Adrenal gland (tissue), 12 donors: ENCODE measurements around the gene COL5A1. TPM values are rescaled to one million over a fixed set of nuclear protein-coding genes. Genes with fewer than 3 reads are reported as not detected.
A peak's percentile ranks its signal among the peaks of the same experiment; 100 is the strongest.
"Not testable (repeated sequence)": the region's sequence is repeated elsewhere in the genome, so short reads cannot be mapped to it uniquely, and the experiment has no call there.

ENCODE experiments used
- DNase-seq, 7 donors: peaks; one replicate each; pipeline ENCODE4 v3.0.0-alpha.2; 2019 to 2020
- H3K27ac ChIP-seq, 5 donors: fragments of 200-600 bp; sonication (generic) in 4 of 5; 1 replicate in 3 of 5; 2 replicates in 2 of 5; pipeline versions ENCODE4 v1.5.1 to v1.8.0; 2016 to 2020; ENCODE audit warnings: mild to moderate bottlenecking in 1 of 5
- H3K27me3 ChIP-seq: fragments of 200-600 bp; 2 replicates; pipeline ENCODE4 v1.8.0; 2021
- H3K36me3 ChIP-seq, 2 donors: fragments of 200-600 bp; replicated peaks in 1 of 2; 1 replicate in 1 of 2; 2 replicates in 1 of 2; pipeline versions ENCODE4 v1.5.1 to v1.8.0; 2018 to 2022
- H3K4me1 ChIP-seq, 2 donors: fragments of 200-600 bp; replicated peaks in 1 of 2; 1 replicate in 1 of 2; 2 replicates in 1 of 2; pipeline versions ENCODE4 v1.5.1 to v1.8.0; 2018 to 2021
- H3K4me3 ChIP-seq, 4 donors: fragments of 200-600 bp; sonication (generic) in 3 of 4; one replicate each; pipeline ENCODE4 v1.5.1; 2016 to 2018
- H3K9me3 ChIP-seq, 3 donors: fragments of 200-600 bp; sonication (generic) in 1 of 3; replicated peaks in 1 of 3; 1 replicate in 2 of 3; 2 replicates in 1 of 3; pipeline versions ENCODE4 v1.5.1 to v1.8.0; 2016 to 2021
- CTCF ChIP-seq, 6 experiments: fragments of 450-650 bp in 4 of 6; fragments of 200-600 bp in 2 of 6; sonication (generic) in 1 of 6; IDR thresholded peaks; 1 replicate in 5 of 6; 2 replicates in 1 of 6; pipeline versions ENCODE4 v1.5.1 to v1.8.0; 2016 to 2021; ENCODE audit warnings: antibody characterized with exemption in 6 of 6, mild to moderate bottlenecking in 2 of 6, moderate library complexity in 1 of 6
- POLR2A ChIP-seq, 2 donors: fragments of 450-650 bp; IDR thresholded peaks; one replicate each; pipeline ENCODE4 v1.6.1; 2017; ENCODE audit warnings: antibody characterized with exemption in 2 of 2, mild to moderate bottlenecking in 2 of 2, moderate library complexity in 1 of 2
- WGBS, 4 donors: extraction: QIAGEN DNeasy Blood & Tissue Kit in 2 of 4; methylation state at CpG; one replicate each; pipeline versions ENCODE4 v1.1.5 to v1.1.7; 2013 to 2017; 5-methylcytosine and 5-hydroxymethylcytosine counted together
- intact Hi-C, 2 donors: fragments of 100-400 bp; cut with DNase I; formaldehyde crosslinking; loops; one replicate each; pipeline versions ENCODE4 v1.14.1 to v1.15.0; 2022 to 2023
- polyA plus RNA-seq, 3 donors: library from polyadenylated mRNA; stranded (reverse); fragments of 200-250 nt in 2 of 3; fragments of 350-450 nt in 1 of 3; fragmentation: Illumina TruSeq in 1 of 3; extraction: RNeasy Lipid Tissue Mini Kit (QIAGEN cat#74804) in 1 of 3; gene quantifications; one replicate each; pipeline ENCODE4 v1.2.3, GENCODE V29; 2013 to 2014
- total RNA-seq, 9 donors: library from RNA; depleted of rRNA in 4 of 9; stranded (reverse); fragments of >200 nt in 4 of 9; fragments of 120-200 nt in 1 of 9; fragmentation: NEBNext Ultra II Directional in 1 of 9; extraction: Animal tissue kit (Norgen Biotek cat#: 25700) in 1 of 9; gene quantifications; one replicate each; pipeline versions ENCODE4 v1.1.0 to v1.2.4, GENCODE V29; 2013 to 2023
- donor health status: healthy with polysubstance abuse.
- donor health status: Bipolar disorder and iron deficiency.
- donor health status: DM: yes; HTN: yes; CAD: no.
- donor health status: DM: no; HTN: no; CAD: no.
- donor health status: DM: no; HTN: no; CAD: no.
- donor health status: DM: yes; HTN: yes; CAD: no.

The COL5A1 gene
- total and polyA plus RNA-seq, 12 donors, result 3.5 to 45.5 (median 29.3) TPM

DNA sequence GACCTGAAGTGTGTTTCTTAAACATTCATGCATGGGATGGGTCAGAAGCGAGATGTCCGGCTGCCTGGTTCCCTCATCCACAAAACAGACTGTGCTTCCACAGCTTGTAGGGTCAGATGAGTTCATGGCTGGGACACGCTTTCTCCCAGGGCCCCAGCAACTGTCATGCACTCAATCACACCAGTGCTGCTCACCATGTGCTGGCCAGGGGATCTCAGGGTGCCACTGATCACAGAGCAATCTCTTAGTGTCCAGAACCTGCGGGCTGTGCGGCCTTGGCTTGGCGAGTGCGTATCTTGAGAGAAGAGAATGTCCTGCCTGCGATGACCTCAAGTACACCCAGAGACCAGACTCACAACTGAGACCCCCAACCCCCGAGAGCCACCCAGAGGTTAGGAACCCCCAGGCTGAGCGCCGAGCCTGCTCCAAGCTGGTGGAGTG is 213.0 kb downstream of the COL5A1 start:
- WGBS, 4 donors, result 85 to 96% (median 93%) methylated on average over 6 to 11 of the region's 11 CpGs
- no peak overlapping the region for H3K27ac ChIP-seq
- H3K27me3 ChIP-seq, result no peaks in the 10 kb centered on the region
- DNase-seq, result peak in 3 of 7 donors; percentile 7 to 9 (median 8)
- H3K4me3 ChIP-seq, result no peak overlapping the region
- H3K4me1 ChIP-seq, result peaks cover 7 to 11% of the 10 kb centered on the region in 2 donors
- no peaks in the 10 kb centered on the region for H3K9me3 ChIP-seq
- TF ChIP-seq POLR2A (IDR thresholded peaks at IDR 0.05), result no peak
- no peak for TF ChIP-seq CTCF (IDR thresholded peaks at IDR 0.05)
- intact Hi-C loops, result no loop called here
- no peaks in the 10 kb centered on the region for H3K36me3 ChIP-seq

- 85 to 93% (median 92%) methylated on average over 12 to 18 of the region's 18 CpGs for WGBS, 4 donors
These were observed 213.8 kb downstream of the COL5A1 start for GRCh38 chr9:134855231-134855899.

GRCh38 chr9:134855900-134856377 is 214.3 kb downstream of the COL5A1 start:
- TF ChIP-seq POLR2A (IDR thresholded peaks at IDR 0.05), result no peak
- no peak for TF ChIP-seq CTCF (IDR thresholded peaks at IDR 0.05)
- Histone ChIP-seq H3K4me3 (no peak overlapping the region), H3K27me3 (no peaks in the 10 kb centered on the region), H3K27ac (no peak overlapping the region), H3K4me1 (peaks cover 7 to 23% of the 10 kb centered on the region in 2 donors), H3K9me3 (no peaks in the 10 kb centered on the region), H3K36me3 (no peaks in the 10 kb centered on the region)
- WGBS, 4 donors, result 87 to 95% (median 91%) methylated on average over 8 to 9 of the region's 9 CpGs
- intact Hi-C loops, result no loop called here
- peak in 3 of 7 donors; percentile 5 to 12 (median 8) for DNase-seq

More at GRCh38 chr9:134855231-134855899, 213.8 kb downstream of the COL5A1 start:
- Histone ChIP-seq H3K27me3 (no peaks in the 10 kb centered on the region), H3K4me1 (peaks cover 7 to 19% of the 10 kb centered on the region in 2 donors), H3K9me3 (no peaks in the 10 kb centered on the region), H3K4me3 (no peak overlapping the region), H3K36me3 (no peaks in the 10 kb centered on the region), H3K27ac (no peak overlapping the region)
- peak in 3 of 7 donors; percentile 8 to 12 (median 10) for DNase-seq
- intact Hi-C loops, result no loop called here
- TF ChIP-seq CTCF (IDR thresholded peaks at IDR 0.05) (no peak), POLR2A (IDR thresholded peaks at IDR 0.05) (no peak)

GRCh38 chr9:134857451-134857850 is 215.8 kb downstream of the COL5A1 start:
- peak in 1 of 7 donors; percentile 7 for DNase-seq
- H3K27me3 ChIP-seq, H3K4me3 ChIP-seq, H3K27ac ChIP-seq, H3K36me3 ChIP-seq, H3K9me3 ChIP-seq, intact Hi-C loops: not testable (repeated sequence)
- 93 to 97% (median 94%) methylated on average over 2 of the region's 2 CpGs for WGBS, 4 donors
- H3K4me1 ChIP-seq, result peaks cover 7 to 27% of the 10 kb centered on the region in 2 donors
